GM19452 (cell line): ENCODE measurements around the gene PGBD5.

Experiments used
- ATAC-seq: cut with Tn5 transposase; IDR thresholded peaks from one replicate; pipeline ENCODE4 v1.9.1; 2021; ENCODE audit not compliant: unreplicated experiment

Gene PGBD5

GRCh38 chr1:230307213-230307612, 118.9 kb downstream of the PGBD5 start:
- ATAC-seq = no peak

- no peak for ATAC-seq
Measured at GRCh38 chr1:230306169-230306568, 120.0 kb downstream of the PGBD5 start.

- ATAC-seq = no peak
Measured at GRCh38 chr1:230303822-230304221, 122.3 kb downstream of the PGBD5 start.

GRCh38 chr1:230303069-230303468, 123.1 kb downstream of the PGBD5 start:
- ATAC-seq = no peak

GRCh38 chr1:230301822-230302221, 124.3 kb downstream of the PGBD5 start:
- ATAC-seq = no peak

GRCh38 chr1:230301322-230301721, 124.8 kb downstream of the PGBD5 start:
- no peak for ATAC-seq

- no peak for ATAC-seq
Measured at GRCh38 chr1:230300322-230301301, 125.5 kb downstream of the PGBD5 start.

- ATAC-seq = no peak
Measured at GRCh38 chr1:230299191-230300006, 126.7 kb downstream of the PGBD5 start.

GRCh38 chr1:230295367-230295766, 130.8 kb downstream of the PGBD5 start:
- ATAC-seq = no peak

GRCh38 chr1:230293390-230293700, 132.8 kb downstream of the PGBD5 start:
- no peak for ATAC-seq

GRCh38 chr1:230292689-230293389, 133.3 kb downstream of the PGBD5 start:
- ATAC-seq = no peak

GRCh38 chr1:230291731-230292620, 134.2 kb downstream of the PGBD5 start:
- ATAC-seq = no peak

- no peak for ATAC-seq
Measured at GRCh38 chr1:230289350-230289644, 136.8 kb downstream of the PGBD5 start.

GRCh38 chr1:230288641-230289349, 137.3 kb downstream of the PGBD5 start:
- ATAC-seq = no peak

- ATAC-seq = no peak
Measured at GRCh38 chr1:230287674-230288315, 138.3 kb downstream of the PGBD5 start.

- no peak for ATAC-seq
Measured at GRCh38 chr1:230286890-230287269, 139.3 kb downstream of the PGBD5 start.

- no peak for ATAC-seq
Measured at GRCh38 chr1:230286166-230286889, 139.8 kb downstream of the PGBD5 start.

GRCh38 chr1:230285351-230285750, 140.8 kb downstream of the PGBD5 start:
- no peak for ATAC-seq

GRCh38 chr1:230284891-230285290, 141.2 kb downstream of the PGBD5 start:
- ATAC-seq = no peak
